ENCODE results near the gene ASPN. TPM values are rescaled to one million over a fixed set of nuclear protein-coding genes. Genes with fewer than 3 reads are reported as not detected.

ASPN gene
- total RNA-seq, 1 experiment from 2014 or later: not detected

DNA sequence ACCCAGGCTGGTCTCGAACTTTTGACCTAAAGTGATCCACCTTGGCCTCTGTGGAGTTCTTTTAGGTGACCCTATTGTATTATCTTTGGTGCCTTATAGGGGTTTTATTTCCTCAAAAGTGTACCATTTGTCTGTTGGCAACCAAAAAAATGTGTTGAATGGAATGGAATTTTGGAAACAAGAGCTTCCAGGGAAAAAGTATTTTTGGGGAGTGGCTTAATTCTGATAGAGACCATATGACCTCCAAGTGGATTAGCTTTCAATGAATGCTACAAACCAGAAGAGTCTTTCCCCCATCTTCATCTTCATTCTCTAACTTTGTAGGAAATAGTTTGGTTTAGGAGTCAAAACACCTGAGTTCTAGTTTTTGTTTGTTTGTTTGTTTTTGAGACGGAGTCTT lies 74.5 kb downstream of the ASPN start:
- Histone ChIP-seq H3K36me3 (no peaks in the 10 kb centered on the region; the same call in 1 of the 2 replicates), H3K27me3 (no peaks in the 10 kb centered on the region), H3K4me3 (no peak overlapping the region), H3K9me3 (no peaks in the 10 kb centered on the region)
- DNase-seq: no peak

DNA sequence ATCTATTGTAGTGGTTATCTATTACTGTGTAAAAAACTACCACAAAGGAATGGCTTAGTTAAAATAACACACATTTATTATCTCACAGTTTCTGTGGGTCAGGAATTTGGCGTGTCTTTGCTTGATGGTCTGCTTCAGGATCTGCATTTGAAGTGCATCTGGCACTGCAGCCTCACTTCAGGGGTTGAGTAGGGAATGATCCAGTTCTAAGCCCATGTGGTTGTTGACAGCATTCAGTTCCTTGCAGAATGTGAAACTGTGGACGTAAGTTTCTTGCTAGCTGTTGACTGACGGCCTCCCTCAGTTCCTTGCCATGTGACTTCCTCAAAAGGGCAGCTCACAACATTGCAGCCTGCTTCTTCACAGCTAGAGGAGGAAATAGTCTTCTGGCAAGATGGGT lies 75.8 kb downstream of the ASPN start:
- H3K4me3 ChIP-seq: no peak overlapping the region
- H3K27me3 ChIP-seq: no peaks in the 10 kb centered on the region
- no peaks in the 10 kb centered on the region; the same call in 1 of the 2 replicates for H3K36me3 ChIP-seq
- H3K9me3 ChIP-seq: no peaks in the 10 kb centered on the region
- DNase-seq: no peak

Other genes starting within 250 kb of the ASPN start
- 283 and 306 TPM in 2 replicates for gene IARS1, start 188.8 kb downstream of the ASPN start, total RNA-seq (2014; rRNA removed; shearing (Covaris generic); ENCODE audit: low replicate concordance)
- gene NOL8, start 157.2 kb downstream of the ASPN start, total RNA-seq (2014; rRNA removed; shearing (Covaris generic); ENCODE audit: low replicate concordance): 22.3 and 31.0 TPM in 2 replicates
- gene CENPP, start 156.6 kb downstream of the ASPN start, total RNA-seq (2014; rRNA removed; shearing (Covaris generic); ENCODE audit: low replicate concordance): 16.2 and 37.6 TPM in 2 replicates
- gene OGN, start 77.9 kb downstream of the ASPN start, total RNA-seq (2014; rRNA removed; shearing (Covaris generic); ENCODE audit: low replicate concordance): 0.33 TPM in 1 of 2 replicates, not detected in the other
- not detected in 2 replicates for gene OMD, start 58.0 kb downstream of the ASPN start, total RNA-seq (2014; rRNA removed; shearing (Covaris generic); ENCODE audit: low replicate concordance)
- gene ECM2, start 53.5 kb upstream of the ASPN start, total RNA-seq (2014; rRNA removed; shearing (Covaris generic); ENCODE audit: low replicate concordance): 0.95 TPM in 1 of 2 replicates, not detected in the other
- 9.8 and 13.3 TPM in 2 replicates for gene IPPK, start 187.6 kb upstream of the ASPN start, total RNA-seq (2014; rRNA removed; shearing (Covaris generic); ENCODE audit: low replicate concordance)

Measured in MG63 (cell line).